ENCODE measurements around the gene HLCS.

Gene HLCS

DNA sequence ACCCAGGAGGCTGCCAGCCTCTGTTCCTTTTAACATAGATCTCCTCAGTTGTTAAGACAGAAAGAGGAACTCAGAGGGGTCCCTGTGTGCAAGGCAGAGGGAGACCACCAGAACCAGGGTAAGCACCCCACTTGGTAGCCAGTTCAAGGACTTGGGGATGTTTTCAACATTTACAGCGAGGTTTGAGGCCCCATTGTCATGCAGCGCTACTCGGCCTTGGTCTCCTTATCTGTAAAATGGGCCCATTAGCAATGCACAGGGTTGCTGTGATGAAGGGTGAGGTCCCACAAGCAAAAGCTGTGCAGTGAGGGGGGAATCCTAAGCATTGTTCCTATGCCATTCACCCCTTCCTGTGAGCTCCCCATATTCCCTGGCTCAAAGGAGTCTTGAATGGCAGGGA, 263.3 kb downstream of the HLCS start:
- TF ChIP-seq, protein P1, sequence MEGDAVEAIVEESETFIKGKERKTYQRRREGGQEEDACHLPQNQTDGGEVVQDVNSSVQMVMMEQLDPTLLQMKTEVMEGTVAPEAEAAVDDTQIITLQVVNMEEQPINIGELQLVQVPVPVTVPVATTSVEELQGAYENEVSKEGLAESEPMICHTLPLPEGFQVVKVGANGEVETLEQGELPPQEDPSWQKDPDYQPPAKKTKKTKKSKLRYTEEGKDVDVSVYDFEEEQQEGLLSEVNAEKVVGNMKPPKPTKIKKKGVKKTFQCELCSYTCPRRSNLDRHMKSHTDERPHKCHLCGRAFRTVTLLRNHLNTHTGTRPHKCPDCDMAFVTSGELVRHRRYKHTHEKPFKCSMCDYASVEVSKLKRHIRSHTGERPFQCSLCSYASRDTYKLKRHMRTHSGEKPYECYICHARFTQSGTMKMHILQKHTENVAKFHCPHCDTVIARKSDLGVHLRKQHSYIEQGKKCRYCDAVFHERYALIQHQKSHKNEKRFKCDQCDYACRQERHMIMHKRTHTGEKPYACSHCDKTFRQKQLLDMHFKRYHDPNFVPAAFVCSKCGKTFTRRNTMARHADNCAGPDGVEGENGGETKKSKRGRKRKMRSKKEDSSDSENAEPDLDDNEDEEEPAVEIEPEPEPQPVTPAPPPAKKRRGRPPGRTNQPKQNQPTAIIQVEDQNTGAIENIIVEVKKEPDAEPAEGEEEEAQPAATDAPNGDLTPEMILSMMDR (IDR thresholded peaks at IDR 0.05; ENCODE audit: low read depth, low read length): no peak
- no peak for DNase-seq (ENCODE audit: low read depth in 2 of 2)
- no peak overlapping the region for H3K4me3 ChIP-seq (replicated peaks in 1 of 2; ENCODE audit: low read depth in 2 of 2, low read length in 2 of 2)

DNA sequence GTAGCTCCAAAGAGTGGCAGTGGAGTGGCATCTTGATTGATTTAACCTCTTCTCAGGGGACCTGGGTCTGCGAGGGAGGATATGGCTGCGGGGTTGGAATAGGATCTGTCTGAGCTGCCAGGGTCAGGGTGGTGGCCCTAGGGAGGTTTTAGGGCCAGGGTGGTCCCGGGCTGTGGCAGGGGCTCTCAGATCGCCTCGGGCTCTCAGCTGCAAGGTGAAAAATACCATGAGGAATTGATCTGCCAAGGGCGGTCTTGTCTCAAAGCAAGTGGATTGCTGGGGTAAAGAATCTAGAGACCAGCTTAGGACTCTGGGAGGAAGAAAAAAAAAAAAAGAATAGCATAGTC, 263.9 kb downstream of the HLCS start:
- DNase-seq (ENCODE audit: low read depth in 2 of 2): no peak
- TF ChIP-seq, protein P1 (IDR thresholded peaks at IDR 0.05; ENCODE audit: low read depth, low read length): no peak
- peak overlapping the region in 1 of 2 donors; percentile 51 for H3K4me3 ChIP-seq (replicated peaks in 1 of 2; ENCODE audit: low read depth in 2 of 2, low read length in 2 of 2)

DNA sequence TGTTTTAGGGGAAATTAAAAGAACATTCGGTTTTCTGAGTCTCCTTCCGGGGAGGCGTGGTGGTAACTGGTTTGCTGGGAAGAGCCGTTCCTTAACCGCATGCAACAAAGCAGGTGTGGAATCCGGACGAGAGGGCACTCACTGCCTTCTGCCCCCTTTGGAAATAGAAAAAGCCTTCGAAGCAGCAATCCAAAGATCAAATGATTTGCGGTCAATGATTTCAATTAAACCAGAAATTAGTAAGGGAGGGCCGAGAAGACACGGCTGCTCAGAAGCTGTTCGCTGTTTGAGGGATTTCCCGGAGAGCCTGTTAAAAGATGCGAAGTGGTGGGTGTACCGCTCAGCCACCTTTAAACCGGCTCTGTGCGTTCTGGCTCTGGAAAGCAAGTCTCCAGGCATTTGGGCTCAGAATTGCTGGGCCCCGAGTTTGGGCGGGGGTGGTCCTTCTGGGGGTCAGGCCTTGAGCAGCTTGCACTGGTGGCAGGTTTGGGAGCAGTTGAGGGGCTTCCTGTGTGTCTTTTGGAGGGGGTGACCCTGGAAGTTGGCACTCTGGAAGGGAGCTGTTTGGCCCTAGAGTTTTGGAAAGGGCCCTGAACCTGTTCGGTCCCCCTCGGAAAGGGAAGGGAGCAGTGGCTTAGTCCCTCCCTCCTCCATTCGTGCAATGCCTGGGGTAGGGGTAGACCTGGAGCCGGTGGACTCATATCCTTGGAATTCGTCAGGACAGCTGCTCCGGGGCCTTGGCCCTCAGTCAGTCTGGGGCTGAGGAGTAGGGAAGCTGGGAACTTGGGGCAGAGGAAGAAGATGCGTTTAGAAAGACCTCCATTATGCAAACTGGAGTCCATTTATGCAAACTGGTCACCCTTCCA, 264.5 kb downstream of the HLCS start:
- TF ChIP-seq, protein P1 (IDR thresholded peaks at IDR 0.05; ENCODE audit: low read depth, low read length): no peak
- peak overlapping the region in 1 of 2 donors; percentile 51 for H3K4me3 ChIP-seq (replicated peaks in 1 of 2; ENCODE audit: low read depth in 2 of 2, low read length in 2 of 2)
- DNase-seq (ENCODE audit: low read depth in 2 of 2): no peak

DNA sequence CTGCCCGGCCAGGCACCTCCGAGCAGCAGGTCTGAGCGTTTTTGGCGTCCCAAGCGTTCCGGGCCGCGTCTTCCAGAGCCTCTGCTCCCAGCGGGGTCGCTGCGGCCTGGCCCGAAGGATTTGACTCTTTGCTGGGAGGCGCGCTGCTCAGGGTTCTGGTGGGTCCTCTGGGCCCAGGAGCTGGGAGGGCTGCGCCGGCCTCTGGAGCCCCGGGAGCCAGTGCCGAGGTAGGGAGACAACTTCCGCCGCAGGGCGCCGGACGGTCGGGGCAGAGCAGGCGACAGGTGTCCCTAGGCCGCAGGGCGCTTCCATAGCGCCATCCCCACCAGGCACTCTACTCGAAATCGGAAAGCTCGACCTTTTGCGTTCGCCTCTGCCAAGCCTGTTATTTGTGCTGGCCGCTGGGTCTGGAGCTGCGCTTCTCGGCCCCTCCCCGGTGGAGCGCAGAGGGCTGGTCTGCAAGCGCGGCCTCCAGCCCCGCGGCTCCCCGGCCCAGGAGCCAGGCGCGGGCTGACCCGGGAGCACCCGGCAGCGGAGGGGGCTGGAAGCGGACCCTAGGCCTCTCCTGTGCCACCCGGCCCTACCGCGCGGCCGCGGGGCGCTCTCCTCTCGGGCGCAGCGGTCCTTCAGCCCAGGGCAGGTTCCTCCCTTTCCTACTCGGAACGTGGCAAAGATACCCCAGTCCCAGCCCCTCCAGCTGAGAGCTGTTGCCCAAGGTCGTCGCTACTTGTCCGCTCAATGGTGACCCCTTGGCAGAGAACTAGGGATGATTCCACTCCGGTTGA, 265.3 kb downstream of the HLCS start:
- peak overlapping the region in 1 of 2 donors; percentile 51 for H3K4me3 ChIP-seq (replicated peaks in 1 of 2; ENCODE audit: low read depth in 2 of 2, low read length in 2 of 2)
- TF ChIP-seq, protein P1 (IDR thresholded peaks at IDR 0.05; ENCODE audit: low read depth, low read length): no peak
- no peak for DNase-seq (ENCODE audit: low read depth in 2 of 2)

Data from cardiac fibroblast (primary cell).